HG03039 (cell line): ENCODE measurements around the gene RCAN3.
"Not testable (repeated sequence)": the region's sequence is repeated elsewhere in the genome, so short reads cannot be mapped to it uniquely, and the experiment has no call there.

Source experiments
- ATAC-seq: cut with Tn5 transposase; IDR thresholded peaks from one replicate; pipeline ENCODE4 v1.9.1; 2021; ENCODE audit warnings: mild to moderate bottlenecking, moderate library complexity; ENCODE audit not compliant: unreplicated experiment

The RCAN3 gene

GRCh38 chr1:24484199-24484598 lies 18.4 kb upstream of the RCAN3 start:
- ATAC-seq, result no peak

- no peak for ATAC-seq
Observed at GRCh38 chr1:24486331-24487065, 16.1 kb upstream of the RCAN3 start.

DNA sequence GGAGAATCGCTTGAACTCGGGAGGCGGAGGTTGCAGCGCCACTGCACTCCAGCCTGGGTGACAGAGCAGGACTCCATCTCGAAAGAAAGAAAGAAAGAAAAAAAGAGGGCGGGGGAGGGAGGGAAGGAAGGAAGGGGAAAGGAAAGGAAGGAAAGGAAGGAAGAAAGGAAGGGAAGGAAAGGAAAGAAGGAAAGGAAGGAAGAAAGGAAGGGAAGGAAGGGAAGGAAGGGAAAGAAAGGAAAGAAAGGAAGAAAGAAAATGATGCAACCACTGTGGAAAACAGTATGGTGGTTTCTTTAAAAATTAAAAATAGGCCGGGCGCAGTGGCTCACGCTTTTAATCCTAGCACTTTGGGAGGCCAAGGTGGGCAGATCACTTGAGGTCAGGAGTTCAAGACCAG lies 15.2 kb upstream of the RCAN3 start:
- ATAC-seq, result no peak

DNA sequence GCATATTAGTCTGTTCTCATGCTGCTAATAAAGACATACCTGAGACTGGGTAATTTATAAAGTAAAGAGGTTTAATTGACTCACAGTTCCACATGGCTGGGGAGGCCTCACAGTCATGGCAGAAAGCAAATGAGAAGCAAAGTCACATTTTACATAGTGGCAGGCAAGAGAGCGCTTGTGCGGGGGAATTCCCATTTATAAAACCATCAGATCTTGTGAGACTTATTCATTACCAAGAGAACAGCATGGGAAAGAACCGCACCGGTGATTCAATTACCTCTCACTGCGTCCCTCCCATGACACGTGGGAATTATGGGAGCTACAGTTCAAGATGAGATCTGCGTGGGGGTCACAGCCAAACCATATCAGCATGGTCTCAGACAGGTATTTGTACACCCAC lies 14.5 kb upstream of the RCAN3 start:
- ATAC-seq, result not testable (repeated sequence)

GRCh38 chr1:24489674-24490073 lies 13.0 kb upstream of the RCAN3 start:
- ATAC-seq, result no peak

DNA sequence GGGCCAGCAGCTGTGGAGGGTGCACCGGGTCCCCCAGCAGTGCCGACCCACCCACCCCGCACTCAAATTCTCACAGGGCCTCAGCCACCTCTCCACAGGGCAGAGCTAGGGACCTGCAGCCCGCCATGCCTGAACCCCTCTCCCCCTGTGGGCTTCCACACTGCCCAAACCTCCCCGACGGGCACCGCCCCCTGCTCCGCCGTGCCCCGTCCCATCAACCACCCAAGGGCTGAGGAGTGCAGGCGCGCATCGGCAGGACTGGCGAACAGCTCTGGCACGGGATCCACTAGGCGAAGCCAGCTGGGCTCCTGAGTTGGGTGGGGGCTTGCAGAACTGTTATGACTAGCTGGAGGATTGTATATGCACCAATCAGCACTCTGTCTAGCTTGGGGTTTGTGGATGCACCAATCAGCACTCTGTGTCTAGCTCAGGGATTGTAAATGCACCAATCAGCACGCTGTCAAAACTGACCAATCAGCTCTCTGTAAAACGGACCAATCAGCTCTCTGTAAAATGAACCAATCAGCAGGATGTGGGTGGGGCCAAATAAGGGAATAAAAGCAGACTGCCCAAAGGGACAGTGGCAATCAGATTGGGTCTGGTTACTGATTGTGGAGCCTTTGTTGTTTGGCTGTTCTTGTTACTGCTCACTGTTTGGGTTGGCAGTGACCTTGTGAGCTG lies 12.4 kb upstream of the RCAN3 start:
- ATAC-seq, result no peak

- no peak for ATAC-seq
Observed at GRCh38 chr1:24491577-24492360, 10.9 kb upstream of the RCAN3 start.

- ATAC-seq, result not testable (repeated sequence)
Observed at GRCh38 chr1:24492935-24493334, 9.7 kb upstream of the RCAN3 start.

DNA sequence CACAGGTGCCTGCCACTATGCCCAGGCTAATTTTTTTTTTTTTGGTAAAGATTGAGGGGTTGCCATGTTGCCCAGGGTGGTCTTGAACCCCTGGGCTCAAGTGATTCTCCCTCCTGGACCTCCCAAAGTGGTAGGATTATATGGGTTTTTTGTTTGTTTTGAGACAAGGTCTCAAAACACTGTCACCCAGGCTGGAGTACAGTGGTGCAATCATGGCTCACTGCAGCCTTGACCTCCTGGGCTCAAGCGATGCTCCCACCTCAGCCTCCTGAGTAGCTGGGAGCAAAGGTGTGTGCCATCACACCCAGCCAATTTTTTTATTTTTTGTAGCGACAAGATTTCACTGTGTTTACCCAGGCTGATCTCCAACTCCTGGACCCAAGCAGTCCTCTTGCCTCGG lies 8.9 kb upstream of the RCAN3 start:
- no peak for ATAC-seq

DNA sequence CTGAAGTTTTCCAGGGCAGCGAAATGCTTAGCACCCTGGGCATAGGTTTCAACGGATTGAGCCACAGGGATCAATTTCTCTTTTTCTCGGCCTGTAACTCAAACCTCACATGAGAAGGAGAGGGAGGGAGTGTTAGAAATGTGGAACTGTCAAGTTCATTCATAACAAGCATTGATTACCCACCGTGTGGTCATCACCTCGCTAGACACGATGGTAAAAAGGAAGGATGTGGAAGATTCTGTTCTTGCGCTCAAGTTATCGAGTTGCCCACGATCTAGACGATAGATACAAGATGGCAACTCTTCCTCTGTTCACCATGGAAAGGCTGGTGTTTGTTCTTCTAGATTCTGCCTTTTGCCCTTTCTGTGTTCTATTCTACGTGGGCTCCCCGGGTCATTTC lies 4.0 kb upstream of the RCAN3 start:
- no peak for ATAC-seq

- ATAC-seq, result no peak
Observed at GRCh38 chr1:24500448-24501048, 2.1 kb upstream of the RCAN3 start.

DNA sequence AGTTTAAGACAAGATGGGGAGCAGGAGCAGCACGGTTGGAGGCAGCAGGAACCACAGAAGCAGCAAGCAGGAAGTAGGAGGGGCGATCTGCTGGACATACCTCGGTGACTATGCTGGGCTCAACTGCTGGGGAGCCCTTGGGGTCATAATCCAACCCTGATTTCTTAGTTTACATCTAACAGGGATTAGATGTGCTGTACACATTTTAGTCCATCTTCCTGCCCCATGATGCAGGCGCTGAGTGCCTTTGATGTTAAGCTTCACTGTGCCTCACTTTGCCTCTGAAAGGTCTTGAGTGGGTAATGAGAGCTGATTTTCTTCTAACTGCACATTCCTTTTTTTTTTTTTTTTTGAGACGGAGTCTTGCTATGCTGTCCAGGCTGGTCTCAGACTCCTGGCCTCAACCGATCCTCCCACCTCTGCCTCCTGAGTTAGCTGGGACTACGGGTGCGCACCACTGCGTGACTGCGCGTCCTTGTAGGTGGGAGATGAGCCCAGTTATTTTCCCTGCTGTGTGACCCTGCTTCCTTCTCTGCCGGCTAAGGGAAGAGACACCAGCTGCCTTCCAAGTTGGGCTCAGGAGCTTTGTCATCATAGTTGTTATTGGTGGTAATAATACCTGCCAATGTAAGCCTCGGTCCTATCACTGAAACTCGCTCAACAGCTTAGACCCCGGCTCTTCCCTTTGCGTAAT lies 1.1 kb upstream of the RCAN3 start:
- no peak for ATAC-seq

DNA sequence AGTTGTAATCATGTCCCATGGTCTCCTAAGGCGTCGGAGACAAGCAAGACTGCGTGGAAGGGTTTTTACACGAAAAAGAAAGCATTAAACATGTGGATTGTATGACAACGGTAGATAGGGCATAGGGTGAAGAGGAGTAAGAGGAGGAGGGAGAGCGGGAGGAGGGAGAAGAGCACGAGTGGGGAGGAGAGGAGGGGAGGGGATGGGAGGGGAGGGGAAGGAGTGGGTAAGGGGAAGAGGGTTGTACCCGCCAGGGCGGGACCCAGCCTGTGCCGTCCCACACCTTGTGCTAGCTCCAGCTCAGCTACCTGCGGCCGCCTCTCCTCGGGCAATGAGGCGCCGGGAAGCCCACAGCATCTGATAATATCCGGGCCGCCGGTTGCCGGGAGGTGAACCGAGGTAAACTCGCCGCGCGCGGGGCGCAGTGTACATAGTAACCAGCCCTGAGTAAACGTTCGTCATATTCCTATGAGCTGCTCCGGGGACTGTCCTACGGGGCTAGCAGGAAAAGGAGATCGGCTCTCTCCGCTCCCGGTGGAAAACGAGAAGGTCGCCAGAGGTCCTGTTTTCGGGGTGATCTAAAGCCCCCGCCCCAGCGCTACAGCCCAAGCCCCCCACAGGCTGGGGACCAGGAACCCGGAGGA lies 449 bp upstream of the RCAN3 start:
- ATAC-seq, result peak; percentile 23

DNA sequence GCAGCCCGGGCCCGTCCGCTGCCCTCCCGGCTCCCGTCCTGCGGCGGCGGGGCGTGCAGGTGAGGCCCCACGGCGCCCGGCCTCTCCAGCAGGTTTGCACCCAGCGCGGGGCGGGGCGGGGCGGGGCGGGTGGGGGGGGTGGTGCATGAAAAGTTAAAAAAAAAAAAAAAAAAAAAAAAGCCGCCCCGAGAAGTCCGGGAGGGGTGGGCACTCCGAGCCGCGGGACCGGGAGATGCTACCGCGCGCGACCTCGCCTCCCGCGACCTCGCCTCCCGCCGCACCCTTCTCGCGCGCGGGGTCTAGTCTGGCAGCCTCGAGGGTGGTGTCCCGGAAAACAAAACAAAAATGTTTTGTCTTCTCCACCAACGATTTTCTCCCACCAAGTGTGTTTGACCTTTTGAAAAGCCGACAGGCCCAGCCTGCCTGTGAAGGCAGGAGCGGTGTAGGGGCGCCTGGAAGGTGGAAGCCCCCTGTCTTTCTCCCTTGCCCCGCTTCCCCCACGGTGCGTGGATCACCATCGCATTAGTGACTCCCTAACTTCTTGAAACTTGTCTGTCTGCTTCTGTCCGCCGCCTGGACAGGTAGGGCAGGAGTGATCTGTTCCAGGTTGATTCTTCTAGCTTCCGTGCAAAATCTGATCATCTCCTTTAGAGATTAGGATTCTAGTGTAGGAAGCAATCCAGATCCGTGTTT lies 569 bp downstream of the RCAN3 start:
- ATAC-seq, result no peak

DNA sequence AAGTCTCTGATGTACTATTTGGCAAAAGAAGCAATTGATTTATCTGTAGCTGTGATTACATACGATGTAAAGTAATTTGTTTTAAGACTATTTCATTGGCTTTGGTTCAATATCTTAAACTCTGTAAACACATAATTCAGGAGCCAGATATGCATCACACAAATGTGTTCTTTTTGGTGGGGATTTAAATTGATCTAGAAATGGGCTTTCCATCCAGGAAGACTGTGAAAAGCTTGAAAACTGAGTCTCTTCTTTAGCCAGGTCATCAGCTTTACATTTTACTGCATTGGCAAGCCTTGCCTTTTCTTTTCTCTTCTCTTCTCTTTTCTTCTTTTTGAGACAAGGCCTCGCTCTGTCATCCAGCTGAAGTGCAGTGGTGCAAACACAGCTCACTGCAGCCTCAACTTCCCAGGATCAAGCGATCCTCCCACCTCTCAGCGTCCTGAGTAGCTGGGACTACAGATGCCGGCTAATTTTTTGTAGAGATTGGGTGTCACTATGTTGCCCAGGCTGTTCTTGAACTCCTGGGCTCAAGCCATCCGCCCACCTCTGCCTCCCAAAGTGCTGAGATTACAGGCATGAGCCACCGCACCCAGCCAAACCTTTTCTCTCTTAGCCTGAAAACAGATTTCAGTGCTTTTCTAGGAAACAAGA lies 1.4 kb downstream of the RCAN3 start:
- ATAC-seq, result no peak

DNA sequence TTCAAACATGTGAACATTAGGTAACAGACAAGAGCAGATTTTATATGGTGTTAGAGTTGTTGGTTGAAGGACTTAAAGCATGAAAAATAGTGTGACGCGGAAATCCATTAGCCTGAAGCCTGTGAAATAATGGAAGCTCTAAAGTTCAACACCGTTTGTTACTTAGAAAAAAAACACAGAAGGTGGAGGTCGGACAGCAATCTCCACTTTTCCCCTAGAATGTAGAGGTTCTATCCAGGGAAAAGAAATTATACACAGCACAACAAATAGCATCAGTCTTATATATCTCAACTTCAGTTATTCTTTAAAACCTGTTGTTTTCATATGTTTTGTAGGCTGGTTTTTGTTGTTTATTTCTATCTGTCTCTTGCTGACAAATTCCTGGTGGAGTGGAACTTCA lies 1.9 kb downstream of the RCAN3 start:
- no peak for ATAC-seq

DNA sequence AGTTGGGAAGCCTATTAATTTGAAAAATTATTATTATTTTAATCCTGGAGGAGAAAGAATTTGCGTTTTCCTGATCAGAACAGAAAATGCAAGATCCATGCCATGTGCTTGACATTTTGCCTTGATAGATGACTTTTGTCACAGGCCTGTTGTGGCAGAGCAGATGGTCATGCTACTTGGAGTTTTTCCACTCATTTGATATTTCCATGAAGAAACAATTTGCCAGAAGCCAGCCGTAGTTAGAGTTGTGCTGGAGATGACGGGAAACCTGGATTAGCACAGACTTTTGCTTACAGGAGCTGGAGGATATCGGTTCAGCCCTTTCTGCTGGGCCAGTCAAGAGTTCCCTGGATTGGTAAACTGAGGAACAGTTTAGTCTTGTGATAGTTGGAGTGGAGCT lies 3.2 kb downstream of the RCAN3 start:
- no peak for ATAC-seq

DNA sequence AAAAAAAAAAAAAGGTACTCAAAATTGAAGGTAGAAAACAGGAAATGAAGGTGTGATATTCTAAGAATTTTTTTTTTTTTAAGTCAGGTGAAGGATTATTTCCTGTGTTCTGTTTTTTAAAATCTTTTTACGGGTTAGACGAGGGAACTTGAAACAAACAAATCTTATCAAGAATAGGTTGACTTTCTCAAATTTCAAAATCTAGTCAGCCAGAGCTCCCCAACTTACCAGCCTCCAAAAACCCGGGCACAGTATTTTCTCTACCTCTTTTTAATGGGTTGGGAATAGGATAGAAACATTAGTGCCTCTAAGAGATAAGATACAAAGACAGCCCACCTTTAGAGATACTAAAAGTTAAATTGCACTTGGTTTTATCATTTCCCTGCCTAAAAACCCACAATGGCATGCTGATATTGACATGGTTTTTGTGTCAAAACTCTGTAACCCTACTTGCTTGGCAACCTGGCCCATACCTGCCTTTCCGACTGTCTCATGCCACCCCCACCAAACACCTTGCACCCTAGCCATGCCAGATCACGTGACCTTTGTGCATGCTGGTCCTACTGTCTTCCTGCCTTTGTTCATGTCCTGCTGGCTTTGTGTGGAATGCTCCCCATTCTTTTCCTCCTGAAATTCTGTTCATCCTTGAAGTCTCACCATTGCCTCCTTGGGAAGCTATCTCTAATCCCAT lies 4.2 kb downstream of the RCAN3 start:
- ATAC-seq, result no peak

DNA sequence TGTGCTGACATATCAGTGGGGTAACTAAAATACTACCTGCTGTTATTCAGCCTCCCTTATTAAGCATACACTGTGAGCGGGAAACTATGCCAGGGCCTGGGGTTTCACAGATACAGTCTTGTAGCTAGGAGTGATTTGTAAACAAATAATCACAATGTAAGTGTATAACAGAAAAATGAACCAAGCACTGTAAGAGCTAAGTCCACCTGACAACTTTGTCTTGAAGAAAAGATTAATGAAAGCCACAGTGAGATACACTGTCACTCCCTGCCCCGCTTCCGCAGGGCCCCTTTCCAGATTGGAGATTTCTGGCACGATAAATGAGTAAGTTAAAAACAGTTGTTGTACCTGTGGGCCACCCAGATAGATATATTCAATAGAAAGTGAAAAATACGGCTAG lies 4.8 kb downstream of the RCAN3 start:
- ATAC-seq, result no peak
